BE2C (cell line): ENCODE measurements around the gene ANKRD27.
A peak's percentile ranks its signal among the peaks of the same experiment; 100 is the strongest.

Experiments
- DNase-seq: peaks from one replicate; pipeline ENCODE4 v3.0.0-alpha.2; 2020
- H3K27me3 ChIP-seq: fragments of 250-450 bp; sonication (Bioruptor Pico); 2 replicates; pipeline ENCODE4 v1.5.1; 2020; ENCODE audit warnings: mild to moderate bottlenecking
- H3K36me3 ChIP-seq: fragments of 250-450 bp; sonication (Bioruptor Pico); 2 replicates; pipeline ENCODE4 v1.5.1; 2020; ENCODE audit warnings: mild to moderate bottlenecking
- H3K4me1 ChIP-seq: fragments of 250-450 bp; sonication (Bioruptor Pico); 2 replicates; pipeline ENCODE4 v1.5.1; 2020
- H3K4me3 ChIP-seq: 2 replicates; pipeline ENCODE4 v1.5.1; 2011; ENCODE audit warnings: low read depth, low read length
- H3K9me3 ChIP-seq: fragments of 250-450 bp; sonication (Bioruptor Pico); 2 replicates; pipeline ENCODE4 v1.5.1; 2020
- CTCF ChIP-seq: IDR thresholded peaks from 2 replicates; pipeline ENCODE4 v1.5.1; 2012; ENCODE audit warnings: mild to moderate bottlenecking, low read depth, low read length

Gene ANKRD27

GRCh38 chr19:32675720-32676185 lies 773 bp upstream of the ANKRD27 start, which contains the start of gene RGS9BP:
Gene RGS9BP (plus strand): TSS chr19:32675848. CDS start chr19:32676264, 416 bp downstream.
- TF ChIP-seq CTCF: no peak
- peaks cover 21% of the 10 kb centered on the region for H3K27me3 ChIP-seq
- no peaks in the 10 kb centered on the region; the same call in 1 of the 2 replicates for H3K9me3 ChIP-seq
- peak; percentile 85 for DNase-seq
- peak within 1 kb of the TSS; percentile 79 for H3K4me3 ChIP-seq
- no peaks in the 10 kb centered on the region for H3K4me1 ChIP-seq
- no peaks in the 10 kb centered on the region for H3K36me3 ChIP-seq

GRCh38 chr19:32674153-32674930 lies 638 bp downstream of the ANKRD27 start:
- Histone ChIP-seq H3K9me3 (no peaks in the 10 kb centered on the region; the same call in 1 of the 2 replicates), H3K4me1 (no peaks in the 10 kb centered on the region), H3K4me3 (peak overlapping the region; percentile 79), H3K27me3 (peaks cover 21% of the 10 kb centered on the region), H3K36me3 (no peaks in the 10 kb centered on the region)
- DNase-seq: no peak
- no peak for TF ChIP-seq CTCF

GRCh38 chr19:32673573-32673972 lies 1.4 kb downstream of the ANKRD27 start:
- peaks cover 21% of the 10 kb centered on the region for H3K27me3 ChIP-seq
- no peaks in the 10 kb centered on the region; the same call in 1 of the 2 replicates for H3K9me3 ChIP-seq
- no peak for DNase-seq
- peak overlapping the region; percentile 79 for H3K4me3 ChIP-seq
- H3K36me3 ChIP-seq: no peaks in the 10 kb centered on the region
- no peaks in the 10 kb centered on the region for H3K4me1 ChIP-seq
- TF ChIP-seq CTCF: no peak

- DNase-seq: no peak
- H3K4me1 ChIP-seq: no peaks in the 10 kb centered on the region
- no peaks in the 10 kb centered on the region for H3K36me3 ChIP-seq
- H3K27me3 ChIP-seq: peaks cover 21% of the 10 kb centered on the region
- no peak overlapping the region for H3K4me3 ChIP-seq
- TF ChIP-seq CTCF: no peak
- H3K9me3 ChIP-seq: no peaks in the 10 kb centered on the region; the same call in 1 of the 2 replicates
Measured at GRCh38 chr19:32672841-32673240, 2.1 kb downstream of the ANKRD27 start.

- no peak for DNase-seq
- H3K4me3 ChIP-seq: no peak overlapping the region
- no peaks in the 10 kb centered on the region for H3K4me1 ChIP-seq
- TF ChIP-seq CTCF: no peak
- peaks cover 14% of the 10 kb centered on the region for H3K27me3 ChIP-seq
- H3K9me3 ChIP-seq: no peaks in the 10 kb centered on the region; the same call in 1 of the 2 replicates
- H3K36me3 ChIP-seq: no peaks in the 10 kb centered on the region
Measured at GRCh38 chr19:32671883-32672593, 2.9 kb downstream of the ANKRD27 start.
